ENCODE results near the gene TMEM41B. TPM values are rescaled to one million over a fixed set of nuclear protein-coding genes. Genes with fewer than 3 reads are reported as not detected.
A peak's percentile ranks its signal among the peaks of the same experiment; 100 is the strongest.

Gene TMEM41B
- total RNA-seq, 1 donor = 37.8 TPM

- no peak for TF ChIP-seq CTCF (IDR thresholded peaks at IDR 0.05; ENCODE audit: insufficient read depth, low read length)
- H3K4me3 ChIP-seq (ENCODE audit: low read depth, low read length) = no peak overlapping the region
- DNase-seq (ENCODE audit: low read depth) = no peak
These were observed 1.9 kb upstream of the TMEM41B start for GRCh38 chr11:9316334-9316733.

GRCh38 chr11:9315078-9315688, 790 bp upstream of the TMEM41B start:
- DNase-seq (ENCODE audit: low read depth) = no peak
- peak overlapping the region; percentile 63 for H3K4me3 ChIP-seq (ENCODE audit: low read depth, low read length)
- TF ChIP-seq CTCF (IDR thresholded peaks at IDR 0.05; ENCODE audit: insufficient read depth, low read length) = no peak

- peak; percentile 11 for DNase-seq (ENCODE audit: low read depth)
- peak overlapping the region; percentile 95 for H3K4me3 ChIP-seq (ENCODE audit: low read depth, low read length)
- no peak for TF ChIP-seq CTCF (IDR thresholded peaks at IDR 0.05; ENCODE audit: insufficient read depth, low read length)
These were observed 624 bp downstream of the TMEM41B start for GRCh38 chr11:9313648-9314290.

GRCh38 chr11:9310485-9311090, 3.8 kb downstream of the TMEM41B start:
- no peak overlapping the region for H3K4me3 ChIP-seq (ENCODE audit: low read depth, low read length)
- no peak for DNase-seq (ENCODE audit: low read depth)
- TF ChIP-seq CTCF (IDR thresholded peaks at IDR 0.05; ENCODE audit: insufficient read depth, low read length) = no peak

GRCh38 chr11:9304178-9304577, 10.2 kb downstream of the TMEM41B start:
- no peak for TF ChIP-seq CTCF (IDR thresholded peaks at IDR 0.05; ENCODE audit: insufficient read depth, low read length)
- DNase-seq (ENCODE audit: low read depth) = no peak
- no peak overlapping the region for H3K4me3 ChIP-seq (ENCODE audit: low read depth, low read length)

- TF ChIP-seq CTCF (IDR thresholded peaks at IDR 0.05; ENCODE audit: insufficient read depth, low read length) = no peak
- DNase-seq (ENCODE audit: low read depth) = peak; percentile 47
These were observed 11.9 kb downstream of the TMEM41B start for GRCh38 chr11:9302448-9302847.

More at GRCh38 chr11:9302448-9302847, 11.9 kb downstream of the TMEM41B start:
- H3K4me3 ChIP-seq (ENCODE audit: low read depth, low read length) = no peak overlapping the region

Data from fibroblast of the aortic adventitia (primary cell).